PC-3 (cell line): ENCODE results near the gene DMAC2L. TPM values are rescaled to one million over a fixed set of nuclear protein-coding genes. Genes with fewer than 3 reads are reported as not detected.

Experiments
- ATAC-seq: fragments of 200-7000 bp; cut with Tn5 transposase; 2 replicates; pipeline ENCODE4 v1.9.1; 2020; ENCODE audit warnings: mild to moderate bottlenecking, moderate library complexity
- BruUV-seq: library from RNA; stranded (reverse); fragments of 400-500 nt; replicated peaks from 2 replicates; lab custom pipeline; 2021; lab: Mats Ljungman, UMichigan
- CTCF ChIA-PET: fragments of 300-600 bp; sonication (Branson Sonifier 250); formaldehyde crosslinking; loops from one replicate; lab custom pipeline; 2022; ENCODE audit warnings: antibody characterized with exemption; lab: Charles Lee
- POLR2A ChIA-PET: fragments of 300-600 bp; sonication (Branson Sonifier 250); formaldehyde crosslinking; loops from one replicate; lab custom pipeline; 2022; ENCODE audit warnings: antibody characterized with exemption; ENCODE audit not compliant: unreplicated experiment; lab: Charles Lee
- DNase-seq: peaks from one replicate; pipeline ENCODE4 v3.0.0-alpha.2; 2015
- H2AFZ ChIP-seq: fragments of 300-600 bp; sonication (generic); 2 replicates; pipeline ENCODE4 v1.6.0; 2016; ENCODE audit warnings: antibody characterized with exemption, low read length
- H3F3A ChIP-seq: fragments of 300-600 bp; sonication (generic); one replicate; pipeline ENCODE4 v1.6.0; 2017; ENCODE audit warnings: antibody characterized with exemption, low read length, control low read depth, mild to moderate bottlenecking; ENCODE audit not compliant: unreplicated experiment
- H3K27ac ChIP-seq: fragments of 300-600 bp; sonication (generic); 2 replicates; pipeline ENCODE4 v1.5.1; 2016; ENCODE audit warnings: mild to moderate bottlenecking, low read length
- H3K27me3 ChIP-seq: fragments of 300-600 bp; sonication (generic); 2 replicates; pipeline ENCODE4 v1.6.1; 2016; ENCODE audit warnings: low read length, mixed read lengths
- H3K36me3 ChIP-seq: fragments of 300-600 bp; sonication (generic); 2 replicates; pipeline ENCODE4 v1.6.1; 2016; ENCODE audit warnings: low read depth, mixed run types, low read length, mixed read lengths
- H3K4me1 ChIP-seq: fragments of 300-600 bp; sonication (generic); 2 replicates; pipeline ENCODE4 v1.5.1; 2016; ENCODE audit warnings: low read length; ENCODE audit not compliant: insufficient read depth
- H3K4me2 ChIP-seq: fragments of 300-600 bp; sonication (generic); 2 replicates; pipeline ENCODE4 v1.6.0; 2016; ENCODE audit warnings: low read length
- H3K4me3 ChIP-seq: fragments of 300-600 bp; sonication (generic); 2 replicates; pipeline ENCODE4 v1.5.1; 2016; ENCODE audit warnings: mild to moderate bottlenecking, low read length, mixed read lengths
- H3K79me2 ChIP-seq: fragments of 300-600 bp; sonication (generic); 2 replicates; pipeline ENCODE4 v1.6.1; 2017; ENCODE audit warnings: low read length, mixed read lengths
- H3K9ac ChIP-seq: fragments of 300-600 bp; sonication (generic); 2 replicates; pipeline ENCODE4 v1.6.0; 2016; ENCODE audit warnings: mild to moderate bottlenecking, low read length
- H3K9me2 ChIP-seq: fragments of 300-600 bp; sonication (generic); replicated peaks from 2 replicates; pipeline ENCODE4 v1.6.1; 2016; ENCODE audit warnings: mixed run types, low read length, mixed read lengths
- H3K9me3 ChIP-seq: fragments of 300-600 bp; sonication (generic); 2 replicates; pipeline ENCODE4 v1.6.1; 2016; ENCODE audit warnings: low read length, mixed read lengths
- H4K20me1 ChIP-seq: fragments of 300-600 bp; sonication (generic); 2 replicates; pipeline ENCODE4 v1.6.1; 2016; ENCODE audit warnings: low read length, mixed read lengths
- CTCF ChIP-seq: fragments of 300-600 bp; sonication (generic); conservative IDR thresholded peaks from 2 replicates; pipeline ENCODE4 v1.5.1; 2017; ENCODE audit warnings: antibody characterized with exemption, low read depth, mild to moderate bottlenecking, low read length
- EZH2 ChIP-seq: fragments of 300-600 bp; sonication (generic); IDR thresholded peaks from one replicate; pipeline ENCODE4 v1.6.1; 2017; ENCODE audit warnings: antibody characterized with exemption, mild to moderate bottlenecking, low read length; ENCODE audit not compliant: unreplicated experiment
- EZH2phosphoT487 ChIP-seq: fragments of 300-600 bp; sonication (generic); IDR thresholded peaks from 2 replicates; pipeline ENCODE4 v1.6.1; 2018; ENCODE audit warnings: mild to moderate bottlenecking, antibody characterized with exemption, low read length, borderline replicate concordance
- intact Hi-C: fragments of 100-400 bp; cut with micrococcal nuclease; formaldehyde crosslinking; loops from 2 replicates; pipeline ENCODE4 v1.9.0; 2023
- total RNA-seq: library from RNA; depleted of rRNA; stranded (reverse); fragments of >200 nt; gene quantifications from 2 replicates; pipeline ENCODE4 v1.2.3, GENCODE V29; 2014

DMAC2L gene
- total RNA-seq, 1 experiment from 2014 or later: 18.1 TPM

- Histone ChIP-seq H3K9ac (no peak overlapping the region), H3K9me3 (no peaks in the 10 kb centered on the region), H2AFZ (no peak overlapping the region), H3K9me2 (no peaks in the 10 kb centered on the region), H4K20me1 (no peaks in the 10 kb centered on the region), H3K79me2 (no peaks in the 10 kb centered on the region), H3K4me3 (no peak overlapping the region), H3K4me2 (no peak overlapping the region), H3F3A (no peaks in the 10 kb centered on the region), H3K27me3 (no peaks in the 10 kb centered on the region), H3K4me1 (peaks cover 12% of the 10 kb centered on the region), H3K27ac (no peak overlapping the region), H3K36me3 (no peaks in the 10 kb centered on the region)
- intact Hi-C loops: no loop called here
- CTCF ChIA-PET: no interaction called here
- POLR2A ChIA-PET: interaction anchor here (0.7 kb wide), 1 partner anchor 564 kb away, joined by 3 read pairs; no protein-coding TSS in a partner anchor
- DNase-seq: peak; percentile 70
- no peak for TF ChIP-seq CTCF
- no peak for TF ChIP-seq EZH2
- TF ChIP-seq EZH2phosphoT487: no peak
- BruUV-seq: no TSS peak
- ATAC-seq: peak; percentile 53
Observed at GRCh38 chr14:50333014-50333509, 20.9 kb downstream of the DMAC2L start.

GRCh38 chr14:50334211-50334610 is 22.1 kb downstream of the DMAC2L start:
- no TSS peak for BruUV-seq
- no peak overlapping the region for H3K4me2 ChIP-seq
- intact Hi-C loops: no loop called here
- no peaks in the 10 kb centered on the region for H3K79me2 ChIP-seq
- H3K4me3 ChIP-seq: no peak overlapping the region
- H3K9ac ChIP-seq: no peak overlapping the region
- TF ChIP-seq EZH2phosphoT487 (no peak), CTCF (no peak), EZH2 (no peak)
- DNase-seq: no peak
- ChIA-PET CTCF (no interaction called here), POLR2A (interaction anchor here (0.7 kb wide), 1 partner anchor 8 kb away, joined by 6 read pairs; no protein-coding TSS in a partner anchor)
- H3K36me3 ChIP-seq: no peaks in the 10 kb centered on the region
- H2AFZ ChIP-seq: no peak overlapping the region
- H3K27me3 ChIP-seq: no peaks in the 10 kb centered on the region
- no peak for ATAC-seq
- no peaks in the 10 kb centered on the region for H3K9me2 ChIP-seq
- H3K9me3 ChIP-seq: no peaks in the 10 kb centered on the region
- H3K27ac ChIP-seq: no peak overlapping the region
- no peaks in the 10 kb centered on the region for H3F3A ChIP-seq
- no peaks in the 10 kb centered on the region for H4K20me1 ChIP-seq
- H3K4me1 ChIP-seq: peaks cover 12% of the 10 kb centered on the region

- POLR2A ChIA-PET: no interaction called here
- H3K79me2 ChIP-seq: no peaks in the 10 kb centered on the region
- H3K4me3 ChIP-seq: no peak overlapping the region
Observed at GRCh38 chr14:50335389-50335788, 23.3 kb downstream of the DMAC2L start.

More at GRCh38 chr14:50335389-50335788, 23.3 kb downstream of the DMAC2L start:
- Histone ChIP-seq H3K4me1 (peaks cover 12% of the 10 kb centered on the region), H3F3A (no peaks in the 10 kb centered on the region), H3K36me3 (no peaks in the 10 kb centered on the region), H3K4me2 (no peak overlapping the region), H3K9me3 (no peaks in the 10 kb centered on the region), H4K20me1 (no peaks in the 10 kb centered on the region), H3K27me3 (no peaks in the 10 kb centered on the region), H3K27ac (no peak overlapping the region), H3K9ac (no peak overlapping the region), H3K9me2 (no peaks in the 10 kb centered on the region), H2AFZ (no peak overlapping the region)
- ATAC-seq (no peak; the same call in 1 of the 2 replicates), DNase-seq (no peak)
- intact Hi-C loops: no loop called here
- TF ChIP-seq EZH2phosphoT487 (no peak), EZH2 (no peak)
- CTCF ChIA-PET: interaction anchor here (1.4 kb wide), 1 partner anchor 14 kb away, joined by 14 read pairs; no protein-coding TSS in a partner anchor
- no TSS peak for BruUV-seq
